ENCODE measurements around the gene PARP11.

GRCh38 chr12:3833670-3834310, 39.4 kb downstream of the PARP11 start:
- no peak for TF ChIP-seq POLR2A (IDR thresholded peaks at IDR 0.05)
- no peak for TF ChIP-seq CTCF (IDR thresholded peaks at IDR 0.05)

All from right lobe of liver (tissue), 4 donors.